Epidermal melanocyte (primary cell): ENCODE data around the gene SORBS1.

ENCODE experiments used
- DNase-seq: peaks from one replicate; pipeline ENCODE4 v3.0.0; 2011; ENCODE audit warnings: low spot score; ENCODE audit not compliant: insufficient read length

Gene SORBS1

DNA sequence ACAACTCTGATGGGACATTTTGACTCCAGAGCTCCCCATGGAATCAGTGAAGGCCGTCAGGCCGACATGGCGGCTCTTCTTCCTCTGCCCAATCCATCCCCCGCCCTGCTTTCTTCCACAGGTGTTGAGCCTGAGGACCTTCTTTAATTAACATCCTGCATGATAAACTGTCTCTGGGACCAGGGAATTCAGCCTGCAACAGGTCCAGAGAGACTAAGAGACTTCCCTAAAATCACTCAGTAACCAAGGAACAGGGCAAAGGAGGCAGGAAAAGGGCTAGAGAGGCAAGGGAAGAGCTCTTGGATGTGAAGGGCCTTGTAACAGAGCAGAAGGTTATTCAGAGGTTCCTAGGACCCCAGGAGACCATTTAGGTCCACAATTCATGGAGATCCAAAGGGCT, 264.4 kb downstream of the SORBS1 start:
- DNase-seq: no peak

DNA sequence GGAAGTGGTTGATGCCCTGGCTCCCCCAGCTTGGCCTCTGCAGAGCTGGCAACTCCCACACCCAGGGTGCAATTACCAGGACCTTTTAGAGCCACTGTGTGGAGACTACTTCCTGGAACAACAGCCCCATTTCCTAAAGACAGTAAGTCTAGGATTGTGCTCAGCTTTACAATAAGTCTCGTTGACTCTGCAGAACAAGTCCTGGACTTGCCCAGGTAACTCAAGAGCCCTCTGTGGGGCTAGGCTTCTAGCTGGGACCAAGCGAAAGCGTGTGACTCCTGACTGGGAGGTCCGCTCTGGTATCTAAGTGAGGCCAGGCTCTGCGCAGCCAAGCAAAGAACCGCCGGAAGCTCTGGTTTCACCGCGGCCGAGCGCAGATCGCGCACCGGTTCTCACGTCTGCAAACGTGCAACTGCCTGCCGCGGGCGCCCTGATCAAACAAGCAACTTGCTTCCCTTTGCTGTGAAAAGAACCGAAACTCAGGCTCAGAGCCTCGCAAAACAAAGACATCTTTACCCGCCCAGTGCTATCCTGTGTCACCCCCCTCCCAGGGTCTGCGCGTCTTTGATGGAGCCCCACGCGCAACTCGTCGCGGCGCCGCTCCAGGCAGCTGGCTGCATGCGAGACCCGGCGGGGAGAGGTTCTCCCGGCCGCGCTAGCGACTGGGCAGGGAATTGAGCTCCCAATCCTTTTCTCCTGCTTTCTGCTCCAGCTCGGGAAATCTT, 266.0 kb downstream of the SORBS1 start:
- DNase-seq: no peak

DNA sequence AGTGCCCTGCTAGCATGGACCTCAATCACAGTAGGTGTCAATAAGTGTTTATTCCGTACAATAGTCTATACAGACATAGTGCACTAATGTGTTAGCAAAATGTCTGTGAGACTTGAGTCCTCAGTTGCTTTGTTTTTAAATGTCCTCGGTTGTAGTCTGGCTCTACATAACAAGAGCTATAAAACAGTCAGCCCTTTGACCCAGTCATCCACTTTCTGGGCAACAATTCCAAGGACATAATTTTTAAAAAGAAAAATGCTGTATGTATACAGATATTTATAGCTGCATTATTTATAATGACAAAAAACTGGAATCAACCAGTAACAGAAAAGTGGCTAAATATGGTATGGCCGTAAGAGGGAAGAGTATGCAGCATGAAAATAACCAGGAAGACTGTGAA, 267.5 kb downstream of the SORBS1 start:
- no peak for DNase-seq

DNA sequence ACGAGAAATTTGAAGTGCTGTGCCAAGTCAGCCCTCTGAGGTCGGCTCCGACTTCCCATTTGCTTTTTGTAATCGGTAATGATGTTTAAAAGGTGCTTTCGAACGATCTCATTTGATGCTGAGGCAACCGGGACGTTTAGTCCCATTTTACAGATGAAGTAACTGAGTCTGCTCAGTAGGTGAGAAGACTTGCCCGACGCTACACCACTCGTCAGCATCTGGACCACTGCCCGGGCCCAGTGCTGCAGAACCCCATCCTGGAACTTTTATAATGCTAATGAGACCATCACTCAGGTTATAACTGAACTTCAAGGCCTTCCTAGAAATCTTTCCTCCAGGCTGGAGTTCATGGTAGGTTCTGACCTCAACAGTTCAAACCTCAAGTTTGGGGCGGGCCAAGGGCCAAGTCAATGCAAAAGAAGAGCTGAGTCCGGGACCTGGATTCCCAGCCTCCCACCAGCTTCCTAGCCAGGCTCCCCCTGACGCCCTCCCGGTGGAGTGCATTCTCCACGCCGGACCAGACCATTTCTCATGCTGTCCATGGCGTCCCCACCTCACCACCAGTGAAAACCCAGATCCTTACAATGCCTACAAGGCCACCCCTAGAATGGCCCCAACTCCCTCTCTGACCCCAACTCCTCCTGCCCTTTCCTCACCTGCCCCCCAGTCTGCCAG, 269.7 kb downstream of the SORBS1 start:
- DNase-seq: no peak

DNA sequence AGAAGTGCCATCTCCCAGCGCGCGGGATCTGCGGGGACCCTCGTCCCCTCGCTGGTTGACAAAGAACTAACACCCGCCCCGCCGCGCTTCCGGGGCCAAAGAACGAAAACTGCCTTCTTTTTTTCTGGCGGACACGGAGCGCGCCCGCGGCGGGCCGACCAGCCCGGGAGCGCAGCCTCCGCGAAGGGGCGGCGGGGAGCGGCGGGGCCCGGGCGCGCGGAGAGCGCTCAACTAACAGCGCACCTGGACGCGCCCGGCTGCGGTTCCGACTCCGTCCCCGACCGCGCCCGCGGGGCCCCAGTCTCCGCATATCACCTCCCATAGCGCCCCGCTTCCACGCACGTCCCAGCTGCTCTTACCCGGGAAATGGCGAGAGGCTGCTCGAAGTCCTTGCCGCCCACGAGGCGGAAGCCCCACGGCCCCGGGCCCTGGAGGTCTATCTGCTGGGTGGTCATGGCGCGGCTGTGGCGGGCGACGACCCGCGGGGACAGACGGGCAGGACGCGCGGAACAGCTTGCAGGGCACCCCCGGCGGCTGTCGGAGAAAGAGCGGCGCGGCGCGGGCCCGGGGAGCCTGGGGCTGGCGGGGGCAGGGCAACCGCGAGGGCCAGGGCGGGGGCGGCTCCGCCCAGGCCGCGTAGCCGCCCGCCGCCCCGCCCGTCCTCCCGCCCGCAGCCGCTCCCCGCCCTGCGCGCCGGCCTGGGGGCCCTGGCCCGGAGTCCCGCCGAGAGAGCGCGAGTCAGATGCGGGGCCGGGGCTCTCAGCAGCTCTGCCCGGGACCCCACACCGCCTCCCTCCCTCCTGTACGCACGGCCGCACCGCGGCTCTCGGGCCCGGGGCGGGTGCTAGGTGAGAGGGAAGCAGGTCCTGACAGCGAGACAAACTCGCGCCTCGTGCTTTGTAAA, 270.5 kb downstream of the SORBS1 start, which contains the start of gene PDLIM1:
PDLIM1 (minus strand) TSS at position 543 of the 904 bp plus-strand sequence; CDS start at position 455, 88 bp downstream.
- peak; percentile 53 for DNase-seq

DNA sequence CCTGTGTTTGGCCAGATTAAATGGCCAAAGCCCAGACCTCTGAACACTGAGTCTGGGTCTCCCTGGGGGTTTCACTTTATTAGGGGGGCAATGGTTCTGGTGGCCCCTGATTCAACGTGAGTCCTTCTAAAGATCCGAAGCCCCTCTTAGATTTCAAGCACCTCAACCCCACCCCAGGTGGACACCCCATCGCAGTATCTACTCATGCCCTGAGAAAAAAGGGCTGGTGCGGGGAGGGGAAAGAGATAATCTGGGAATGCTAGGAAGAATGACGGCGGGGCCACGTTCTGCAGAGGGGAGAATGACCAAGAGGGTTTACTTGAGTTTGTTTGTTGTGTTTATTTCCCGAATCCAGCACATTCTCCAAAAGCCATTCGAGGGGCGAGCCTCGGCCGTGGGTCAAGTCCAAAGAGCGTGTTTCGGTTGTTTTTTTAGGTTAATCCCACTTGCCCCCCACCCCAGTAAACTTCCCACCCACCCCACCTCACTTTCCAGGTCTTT, 271.2 kb downstream of the SORBS1 start:
- DNase-seq: no peak

DNA sequence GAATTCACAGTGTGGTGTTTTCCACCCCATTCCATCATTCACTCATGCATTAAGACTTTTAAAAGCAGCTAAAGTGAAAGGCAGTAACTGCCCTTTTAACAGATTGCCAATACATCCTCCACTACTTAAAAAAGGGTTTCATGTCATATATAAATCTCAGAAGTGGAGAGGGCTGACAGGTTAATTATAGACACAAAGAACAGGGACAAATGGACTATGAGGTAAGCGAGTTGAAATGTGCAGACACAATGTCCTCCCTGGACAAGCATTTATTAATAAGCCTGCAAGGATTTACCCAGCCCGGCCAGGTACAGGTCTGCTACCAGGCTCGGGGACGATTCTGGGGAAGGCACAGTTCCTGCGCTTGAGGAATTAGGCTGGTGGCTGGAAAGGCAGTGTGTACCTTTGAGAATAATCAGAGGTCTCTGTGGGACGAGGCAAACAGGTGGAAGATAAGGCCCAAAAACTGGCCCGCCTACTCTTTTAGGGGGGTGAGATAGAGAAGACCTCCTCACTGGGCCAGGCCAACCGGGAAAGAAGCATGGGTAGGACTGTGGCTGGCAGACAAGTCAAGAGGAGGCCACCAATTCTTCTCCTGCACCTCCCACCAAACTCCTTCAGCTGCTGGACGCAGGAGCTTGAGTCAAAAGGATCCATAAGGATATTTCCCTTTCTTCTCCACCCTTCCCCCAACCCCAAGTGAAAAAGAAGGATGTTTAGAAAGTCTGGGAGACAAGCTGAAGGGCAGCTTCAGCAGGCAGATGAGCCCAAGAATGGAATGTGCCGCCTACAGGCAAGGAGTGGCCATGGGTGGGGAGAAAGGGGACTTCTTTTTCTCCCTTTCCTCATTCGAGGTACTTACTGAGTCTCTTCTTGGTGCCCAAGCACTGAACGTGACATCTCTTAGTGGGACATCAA, 271.9 kb downstream of the SORBS1 start:
- DNase-seq: no peak

DNA sequence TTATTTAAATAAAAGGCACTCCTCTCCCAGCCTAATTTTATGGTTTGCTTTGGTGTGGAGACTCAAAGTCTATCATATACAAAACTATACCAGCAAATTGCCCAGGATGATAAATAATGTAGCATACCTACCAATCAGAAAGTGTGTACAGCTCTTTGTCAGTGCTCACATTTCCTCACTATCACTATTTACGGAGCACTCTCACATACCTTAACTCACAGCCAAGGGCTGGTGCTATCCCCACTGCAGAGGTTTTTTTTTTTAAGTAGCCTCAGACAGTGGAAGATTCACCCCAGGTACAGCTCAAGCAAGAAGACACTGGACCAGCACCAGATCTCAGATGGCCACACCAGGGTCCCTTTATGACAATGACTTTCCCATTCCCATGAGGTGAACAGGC, 272.9 kb downstream of the SORBS1 start:
- no peak for DNase-seq

DNA sequence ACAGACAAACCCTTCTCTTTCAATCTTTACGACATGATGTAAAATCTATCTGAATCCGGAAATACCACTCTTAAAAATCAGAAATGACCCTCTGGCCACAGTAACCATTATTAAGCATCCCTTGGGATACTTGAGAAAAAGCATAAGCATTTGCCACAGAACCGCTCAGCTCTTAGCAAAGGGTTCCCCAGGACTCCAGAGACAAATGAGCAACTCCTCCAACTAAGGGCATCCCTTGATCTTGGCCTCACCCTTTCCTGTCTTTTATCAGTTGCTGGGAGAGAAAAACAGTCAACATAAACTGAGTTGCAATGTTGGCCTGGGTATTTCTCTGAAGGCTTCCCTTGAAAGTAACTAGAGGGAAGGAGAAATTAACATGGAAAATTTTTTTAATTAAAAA, 273.9 kb downstream of the SORBS1 start:
- DNase-seq: no peak

DNA sequence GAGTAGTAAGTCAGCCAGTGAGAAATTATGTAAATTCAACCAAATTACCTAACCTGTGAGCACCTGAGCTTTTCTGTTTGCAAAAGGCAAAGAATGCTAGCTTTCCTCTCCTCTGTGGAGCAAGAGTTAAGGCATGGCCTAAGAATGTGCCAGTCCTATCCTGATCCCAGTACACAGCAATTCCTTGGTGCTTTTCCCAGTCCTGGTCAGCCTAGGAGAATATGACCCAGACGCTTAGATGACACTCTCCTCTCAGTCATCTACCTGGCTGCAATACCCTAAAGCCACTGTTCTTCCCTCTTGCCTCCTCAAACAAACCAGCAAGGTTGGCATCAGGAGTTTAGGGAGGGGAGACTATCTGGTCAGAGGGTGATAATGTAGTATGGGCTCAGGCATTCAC, 274.5 kb downstream of the SORBS1 start:
- no peak for DNase-seq

DNA sequence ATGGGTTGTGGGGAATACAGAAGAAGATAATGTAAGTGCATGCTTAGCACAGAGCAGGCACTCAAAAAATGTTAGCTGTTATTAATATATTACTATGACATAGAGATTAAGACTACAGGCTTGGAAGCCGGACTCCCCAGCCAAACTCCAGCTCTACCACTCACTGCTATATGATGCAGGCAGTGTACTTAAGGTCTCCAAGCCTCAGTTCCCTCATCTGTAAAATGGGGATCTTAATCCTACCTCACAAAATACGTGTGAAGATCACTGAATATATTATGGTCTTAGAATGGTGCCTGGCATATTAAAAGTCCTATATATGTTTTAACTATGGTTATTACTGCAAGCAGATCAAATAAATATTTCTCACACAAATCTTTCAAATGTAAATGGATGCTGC, 275.6 kb downstream of the SORBS1 start:
- no peak for DNase-seq

DNA sequence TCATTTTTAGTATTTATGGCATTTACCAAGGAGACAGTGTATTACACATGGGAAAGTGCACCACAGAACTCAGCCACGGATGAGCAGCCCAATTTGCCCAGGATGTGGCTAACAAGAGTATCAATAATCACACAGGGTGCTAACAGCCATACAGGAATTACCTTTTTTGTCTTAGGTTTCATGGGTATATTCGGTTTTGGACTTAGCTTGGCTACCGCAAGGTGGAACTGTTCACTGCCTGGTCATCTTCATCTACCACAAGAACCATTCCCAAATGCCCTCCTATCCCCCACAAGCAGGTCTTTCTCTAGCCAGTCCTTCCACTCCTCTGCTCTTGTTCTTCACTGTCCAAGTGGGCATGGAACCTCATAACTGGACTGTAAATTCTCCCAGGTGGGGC, 276.4 kb downstream of the SORBS1 start:
- no peak for DNase-seq

DNA sequence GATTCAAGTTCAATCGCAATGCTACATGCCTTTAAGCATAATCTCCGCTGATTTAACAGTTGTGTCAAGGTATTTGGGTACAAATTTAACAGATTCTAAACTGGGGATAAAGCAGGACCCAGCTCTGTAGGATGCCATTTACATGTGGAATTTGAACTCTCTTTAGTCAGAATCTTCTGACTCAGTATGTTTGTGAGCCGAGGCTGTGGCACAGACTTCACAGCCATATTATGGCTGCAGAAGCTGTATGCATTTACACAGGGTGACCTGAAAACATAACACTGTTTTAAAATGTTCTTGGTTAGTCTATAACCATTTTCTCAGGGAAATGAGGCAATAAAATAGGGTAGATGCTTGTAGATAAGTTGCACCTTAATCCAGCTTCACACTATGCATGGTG, 279.1 kb downstream of the SORBS1 start:
- DNase-seq: no peak

DNA sequence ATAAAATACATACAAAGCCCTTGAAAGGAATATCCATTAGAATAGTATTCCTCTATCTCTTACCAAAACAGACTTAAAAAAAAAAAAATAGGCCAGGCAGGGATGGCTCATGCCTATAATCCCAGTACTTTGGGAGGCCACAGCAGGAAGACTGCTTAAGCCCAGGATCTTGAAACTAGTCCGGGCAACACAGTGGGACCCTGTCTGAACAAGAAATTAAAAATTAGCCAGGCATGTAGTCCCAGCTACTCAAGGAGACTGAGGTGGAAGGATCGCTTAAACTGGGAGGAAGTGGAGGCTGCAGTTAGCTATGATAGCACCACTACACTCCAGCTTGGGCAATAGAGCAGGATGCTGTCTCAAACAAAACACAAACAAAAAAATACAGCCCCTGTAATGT, 280.0 kb downstream of the SORBS1 start:
- DNase-seq: no peak

DNA sequence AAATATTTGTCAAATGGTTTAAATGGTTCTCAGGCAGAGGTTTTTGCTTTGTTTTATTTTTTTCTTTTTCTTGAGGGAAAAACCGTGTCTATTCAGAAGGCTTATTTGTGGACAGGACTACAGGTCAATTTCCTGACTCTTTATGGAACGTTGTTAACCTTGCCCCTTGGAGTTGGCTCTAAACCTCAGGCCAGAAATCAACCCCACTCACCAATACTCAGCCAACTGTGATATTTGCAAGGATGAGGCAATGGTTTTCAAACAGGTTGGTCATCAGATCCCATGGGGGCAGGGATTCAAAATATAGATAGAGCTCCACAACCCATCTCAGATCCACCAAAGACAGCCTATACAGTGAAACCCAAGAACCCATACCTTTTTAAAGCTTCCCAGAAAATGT, 280.5 kb downstream of the SORBS1 start:
- DNase-seq: no peak

DNA sequence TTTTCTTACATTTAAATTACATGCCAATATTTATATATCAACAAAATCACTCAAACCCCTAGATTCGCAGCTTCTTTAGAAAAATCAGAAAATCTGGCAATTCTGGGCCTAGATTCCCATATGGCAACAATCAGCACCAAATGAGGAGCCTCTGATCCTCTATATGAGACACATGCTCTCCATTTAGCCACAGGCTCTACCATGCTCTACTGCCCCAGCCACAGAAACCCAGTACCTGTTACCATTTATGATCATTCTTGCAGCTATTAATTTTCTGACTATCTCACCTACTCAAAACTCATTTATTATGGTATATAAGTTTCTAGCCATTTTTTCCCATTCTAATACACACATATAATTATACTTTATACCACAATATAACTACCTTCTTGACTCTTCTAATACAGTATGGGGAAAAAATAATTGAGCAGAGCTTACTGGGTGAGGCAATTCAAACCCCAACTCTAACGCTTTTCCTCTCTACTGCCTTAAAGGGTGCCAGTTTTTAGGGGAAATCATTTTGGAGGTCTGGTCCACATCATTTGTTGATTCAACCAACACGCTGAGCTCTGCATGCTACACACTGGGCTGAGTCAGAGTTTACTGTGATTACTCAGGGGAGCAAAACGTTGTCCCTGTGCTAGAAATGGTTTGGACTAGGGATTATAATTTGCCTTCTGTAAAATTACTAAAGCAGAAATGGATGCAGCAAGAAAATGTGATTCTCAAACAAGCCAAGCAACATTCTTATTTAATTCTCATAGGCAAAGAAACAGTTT, 281.9 kb downstream of the SORBS1 start:
- DNase-seq: no peak

DNA sequence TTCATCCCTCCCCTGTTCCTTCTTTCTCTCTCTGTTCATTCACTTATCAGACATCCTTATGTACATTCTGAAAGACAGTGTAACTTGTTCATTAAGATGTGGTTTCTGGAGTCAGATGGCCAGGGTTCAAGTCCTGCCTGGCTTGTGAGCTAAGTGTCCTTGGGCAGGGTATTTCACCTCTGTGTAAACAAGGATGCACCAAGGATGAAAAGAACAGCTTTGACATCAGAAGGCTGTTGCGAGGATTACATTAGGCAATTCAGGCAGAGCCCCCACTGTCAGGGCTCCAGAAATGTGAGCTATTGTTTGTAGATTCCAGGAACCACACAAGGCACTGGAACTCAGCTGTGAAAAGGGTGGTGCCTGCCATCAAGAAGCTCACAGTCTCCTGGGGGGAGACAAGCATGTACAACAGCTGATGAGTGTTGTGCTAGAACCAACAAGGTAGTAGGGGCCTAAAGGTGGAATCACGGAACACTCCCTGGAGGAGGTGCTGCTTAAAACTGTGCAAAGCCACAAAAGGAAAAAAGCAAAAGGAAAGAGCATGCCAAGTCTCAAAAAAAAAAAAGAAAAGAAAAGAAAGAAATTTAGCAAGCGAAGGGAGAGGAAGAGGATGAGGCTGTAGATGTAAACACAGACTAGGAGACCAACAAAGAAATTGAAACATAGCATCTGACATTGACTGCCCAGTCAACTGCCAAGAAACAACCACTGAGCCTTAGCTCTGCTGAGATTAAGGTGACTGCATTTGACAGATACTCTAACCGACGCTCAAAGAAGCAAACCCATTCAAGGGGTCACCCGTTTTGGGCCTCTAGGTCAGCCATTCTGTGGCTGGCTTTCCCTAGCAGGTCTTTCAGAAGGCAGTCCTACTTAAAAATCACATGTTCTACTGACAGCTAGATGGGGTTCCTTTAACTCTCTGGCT, 282.8 kb downstream of the SORBS1 start:
- no peak for DNase-seq

DNA sequence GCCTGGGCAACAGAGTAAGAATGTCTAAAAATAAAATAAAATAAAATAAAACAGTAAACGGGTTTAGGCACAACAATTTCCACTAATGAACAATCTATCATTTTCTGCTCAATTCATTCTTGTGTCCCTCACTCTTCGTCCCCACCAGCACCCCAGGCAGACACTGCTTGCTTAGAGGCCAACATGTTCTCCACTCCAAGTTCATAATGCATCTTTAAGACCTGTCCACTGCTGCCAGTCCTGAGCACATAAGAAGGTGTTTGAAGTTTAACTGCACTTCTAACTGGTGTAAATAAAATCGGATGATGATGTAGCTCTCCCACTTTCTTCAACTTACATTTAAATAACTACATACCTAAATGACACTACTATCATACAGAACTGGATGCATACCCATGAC, 283.6 kb downstream of the SORBS1 start:
- no peak for DNase-seq

DNA sequence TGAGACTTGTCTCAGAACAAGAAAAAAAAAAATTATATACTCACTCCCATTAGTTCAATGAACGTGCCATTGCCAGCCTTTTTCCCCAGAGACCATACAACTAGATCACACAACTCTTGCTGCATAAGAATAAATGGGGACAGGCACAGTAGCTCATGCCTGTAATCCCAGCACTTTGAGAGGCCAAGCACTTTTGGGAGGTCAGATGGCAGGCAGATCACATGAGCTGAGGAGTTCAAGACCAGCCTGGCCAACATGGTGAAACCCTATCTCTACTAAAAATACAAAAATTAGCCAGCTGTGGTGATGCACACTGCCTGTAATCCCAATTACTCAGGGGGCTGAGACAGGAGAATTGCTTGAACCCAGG, 284.0 kb downstream of the SORBS1 start:
- DNase-seq: no peak
